Measurements from ENCODE around the gene RHOT1.
"Not testable (repeated sequence)": the region's sequence is repeated elsewhere in the genome, so short reads cannot be mapped to it uniquely, and the experiment has no call there.

Gene RHOT1

DNA sequence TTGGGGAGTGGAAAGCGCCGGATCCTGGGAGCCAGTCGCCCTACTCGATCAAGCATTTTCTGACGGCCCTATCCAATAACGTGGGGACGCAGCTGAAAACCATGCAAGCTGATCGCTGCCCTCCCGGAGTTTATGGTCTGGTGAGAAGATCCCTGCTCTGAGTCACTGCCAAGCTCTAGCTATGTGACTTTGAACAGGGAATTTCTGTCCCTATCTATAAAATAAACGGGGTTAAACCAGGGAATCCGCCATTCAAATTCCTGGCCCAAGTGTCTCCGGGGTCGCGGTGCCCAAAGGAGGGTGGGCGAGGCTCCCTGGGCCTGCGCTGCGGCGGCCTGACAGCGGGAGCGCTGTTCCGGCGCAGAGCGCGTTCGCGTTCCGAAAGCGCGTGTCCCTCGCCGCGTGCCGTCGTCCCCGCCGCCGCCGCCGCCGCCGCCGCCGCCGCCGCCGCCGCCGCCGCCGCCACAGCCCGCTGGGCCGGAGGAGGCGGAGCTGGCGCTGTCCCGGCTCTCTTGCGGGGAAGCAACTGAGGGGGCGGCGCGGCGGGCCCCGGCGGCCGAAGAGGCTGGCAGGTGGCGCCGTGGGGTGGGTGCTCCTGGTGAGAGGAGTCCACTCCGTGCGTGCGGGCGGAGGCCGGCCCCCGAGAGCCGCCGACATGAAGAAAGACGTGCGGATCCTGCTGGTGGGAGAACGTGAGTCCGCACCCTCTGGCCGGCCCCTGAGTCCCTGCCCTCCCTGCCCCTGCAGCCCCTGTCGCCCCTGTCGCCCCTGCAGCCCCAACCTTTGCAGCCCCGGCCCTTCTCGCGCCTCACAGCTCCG is at the start of gene RHOT1:
TSS of gene RHOT1 (plus strand) at position 465 of the 819 bp plus-strand sequence. CDS start at position 656, 191 bp downstream.
- Histone ChIP-seq H3K4me3 (ENCODE audit: insufficient read length, low read depth) (peak within 1 kb of the TSS; percentile 69), H3K36me3 (ENCODE audit: insufficient read depth, insufficient read length, low read length) (no peaks in the 10 kb centered on the region), H3K9me3 (ENCODE audit: insufficient read depth, low read length) (no peaks in the 10 kb centered on the region), H3K9ac (ENCODE audit: insufficient read length, low read depth) (peak within 1 kb of the TSS; percentile 88), H3K4me1 (ENCODE audit: insufficient read depth, insufficient read length) (no peaks in the 10 kb centered on the region), H3K27me3 (ENCODE audit: insufficient read depth, insufficient read length) (no peaks in the 10 kb centered on the region)
- TF ChIP-seq SUZ12 (IDR thresholded peaks at IDR 0.05; ENCODE audit: extremely low read depth, insufficient read depth, insufficient read length): no peak
- TF ChIP-seq ZNF274 (IDR thresholded peaks at IDR 0.05; ENCODE audit: low read depth, low read length): no peak
- DNase-seq (ENCODE audit: low read depth, low spot score): peak; percentile 38

DNA sequence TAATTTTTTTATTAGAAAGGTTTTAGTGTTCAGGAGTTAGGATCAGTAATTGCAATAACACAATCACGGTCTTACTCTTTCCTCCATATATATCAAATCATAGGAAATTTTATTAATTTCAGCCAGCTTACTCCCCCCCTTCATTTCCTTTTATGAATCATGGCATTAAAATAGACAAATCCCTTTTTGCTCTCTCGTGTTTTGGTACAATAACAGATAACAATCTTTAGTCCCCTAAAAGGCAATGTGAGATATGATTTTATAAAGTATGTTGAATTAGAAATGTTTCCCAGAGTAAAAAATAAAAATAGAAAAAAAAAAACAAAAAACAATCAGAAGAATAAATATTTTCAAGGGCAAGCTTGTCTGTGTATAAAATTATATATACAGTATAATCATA is 42.6 kb upstream of the RHOT1 start:
- Histone ChIP-seq H3K27me3 (ENCODE audit: insufficient read depth, insufficient read length) (no peaks in the 10 kb centered on the region), H3K4me3 (ENCODE audit: insufficient read length, low read depth) (no peak overlapping the region), H3K36me3 (ENCODE audit: insufficient read depth, insufficient read length, low read length) (no peaks in the 10 kb centered on the region), H3K9ac (ENCODE audit: insufficient read length, low read depth) (no peak overlapping the region), H3K9me3 (ENCODE audit: insufficient read depth, low read length) (no peaks in the 10 kb centered on the region), H3K4me1 (ENCODE audit: insufficient read depth, insufficient read length) (no peaks in the 10 kb centered on the region)
- TF ChIP-seq SUZ12 (IDR thresholded peaks at IDR 0.05; ENCODE audit: extremely low read depth, insufficient read depth, insufficient read length) (no peak), ZNF274 (IDR thresholded peaks at IDR 0.05; ENCODE audit: low read depth, low read length) (no peak), YY1 (IDR thresholded peaks at IDR 0.05; ENCODE audit: insufficient read depth, insufficient read length) (no peak)
- no peak for DNase-seq (ENCODE audit: low read depth, low spot score)

DNA sequence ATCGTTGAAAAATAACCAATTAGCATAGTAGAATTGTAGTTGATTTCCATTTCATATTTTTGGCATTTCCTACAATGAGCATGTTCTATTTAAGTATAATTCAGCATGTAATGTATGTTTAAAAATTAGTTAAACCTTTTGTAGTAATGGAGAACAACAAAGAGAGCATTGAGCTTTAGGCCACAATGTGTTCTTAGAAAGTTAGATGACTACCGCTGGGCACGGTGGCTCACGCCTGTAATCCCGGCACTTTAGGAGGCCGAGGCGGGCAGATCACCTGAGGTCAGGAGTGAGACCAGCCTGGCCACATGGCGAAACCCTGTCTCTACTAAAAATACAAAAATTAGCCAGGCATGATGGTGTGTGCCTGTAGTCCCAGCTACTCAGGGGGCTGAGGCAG is 42.0 kb upstream of the RHOT1 start:
- DNase-seq (ENCODE audit: low read depth, low spot score); H3K36me3 ChIP-seq (ENCODE audit: insufficient read depth, insufficient read length, low read length); H3K4me3 ChIP-seq (ENCODE audit: insufficient read length, low read depth); H3K9me3 ChIP-seq (ENCODE audit: insufficient read depth, low read length); H3K4me1 ChIP-seq (ENCODE audit: insufficient read depth, insufficient read length); H3K9ac ChIP-seq (ENCODE audit: insufficient read length, low read depth); H3K27me3 ChIP-seq (ENCODE audit: insufficient read depth, insufficient read length): not testable (repeated sequence)

DNA sequence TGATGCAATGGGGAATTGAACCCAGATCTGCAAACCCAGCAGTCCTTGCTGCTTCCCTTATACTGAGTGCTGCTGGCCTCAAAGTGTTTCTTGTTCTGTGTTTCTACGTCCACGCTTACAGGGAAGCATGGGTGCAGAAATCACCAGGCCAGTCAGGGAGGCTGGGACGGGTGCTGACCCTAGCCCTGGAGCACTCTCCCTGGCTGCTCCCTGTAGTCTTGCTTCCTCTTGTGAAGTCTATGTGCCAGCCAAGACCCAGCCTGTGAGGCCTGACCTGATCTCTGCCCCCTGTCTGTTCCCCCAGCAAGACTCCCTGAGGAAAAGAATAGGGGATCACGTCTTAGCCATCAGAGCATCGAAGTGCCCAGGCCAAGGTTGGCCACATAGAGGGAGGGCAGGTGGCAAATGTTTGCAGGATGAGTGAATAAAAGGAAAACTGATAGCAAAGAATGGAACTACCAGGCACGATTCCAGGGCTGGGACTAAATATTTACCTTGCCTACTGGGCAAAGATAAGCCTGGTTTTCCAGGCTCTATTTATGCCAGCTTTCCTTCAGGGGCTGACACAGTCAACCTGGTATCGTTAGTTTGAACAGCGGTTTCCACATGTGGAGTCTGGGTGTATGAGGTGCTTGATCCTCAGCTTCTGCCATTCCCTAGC is 41.2 kb upstream of the RHOT1 start:
- no peak for DNase-seq (ENCODE audit: low read depth, low spot score)
- Histone ChIP-seq H3K9me3 (ENCODE audit: insufficient read depth, low read length) (no peaks in the 10 kb centered on the region), H3K4me1 (ENCODE audit: insufficient read depth, insufficient read length) (no peaks in the 10 kb centered on the region), H3K36me3 (ENCODE audit: insufficient read depth, insufficient read length, low read length) (no peaks in the 10 kb centered on the region), H3K4me3 (ENCODE audit: insufficient read length, low read depth) (no peak overlapping the region), H3K9ac (ENCODE audit: insufficient read length, low read depth) (no peak overlapping the region), H3K27me3 (ENCODE audit: insufficient read depth, insufficient read length) (no peaks in the 10 kb centered on the region)
- TF ChIP-seq YY1 (IDR thresholded peaks at IDR 0.05; ENCODE audit: insufficient read depth, insufficient read length) (no peak), SUZ12 (IDR thresholded peaks at IDR 0.05; ENCODE audit: extremely low read depth, insufficient read depth, insufficient read length) (no peak), ZNF274 (IDR thresholded peaks at IDR 0.05; ENCODE audit: low read depth, low read length) (no peak)

DNA sequence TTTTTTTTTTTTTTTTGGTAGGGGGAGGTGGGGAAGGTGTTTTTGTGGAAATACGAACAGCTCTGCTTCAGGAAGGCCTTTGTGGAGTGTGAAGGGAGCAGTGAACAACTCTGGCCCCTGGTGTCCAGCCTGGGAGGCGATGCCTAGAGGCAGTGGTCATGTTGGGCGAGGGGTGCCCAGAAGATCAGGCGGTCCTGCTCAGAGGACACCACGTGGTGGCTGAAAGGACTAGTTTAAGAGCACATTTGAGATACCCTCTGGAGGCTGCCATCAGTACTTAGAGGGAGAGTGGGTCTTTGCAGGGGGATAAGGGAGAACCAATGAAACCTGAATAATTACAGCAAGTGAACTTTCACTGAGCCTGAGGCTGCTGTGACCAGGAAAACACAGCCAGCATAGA is 40.1 kb upstream of the RHOT1 start:
- no peaks in the 10 kb centered on the region for H3K27me3 ChIP-seq (ENCODE audit: insufficient read depth, insufficient read length)
- DNase-seq (ENCODE audit: low read depth, low spot score): no peak
- TF ChIP-seq SUZ12 (IDR thresholded peaks at IDR 0.05; ENCODE audit: extremely low read depth, insufficient read depth, insufficient read length): no peak
- no peak for TF ChIP-seq ZNF274 (IDR thresholded peaks at IDR 0.05; ENCODE audit: low read depth, low read length)
- no peak for TF ChIP-seq YY1 (IDR thresholded peaks at IDR 0.05; ENCODE audit: insufficient read depth, insufficient read length)
- H3K9me3 ChIP-seq (ENCODE audit: insufficient read depth, low read length): no peaks in the 10 kb centered on the region
- no peaks in the 10 kb centered on the region for H3K4me1 ChIP-seq (ENCODE audit: insufficient read depth, insufficient read length)
- no peak overlapping the region for H3K9ac ChIP-seq (ENCODE audit: insufficient read length, low read depth)
- H3K36me3 ChIP-seq (ENCODE audit: insufficient read depth, insufficient read length, low read length): no peaks in the 10 kb centered on the region
- no peak overlapping the region for H3K4me3 ChIP-seq (ENCODE audit: insufficient read length, low read depth)

DNA sequence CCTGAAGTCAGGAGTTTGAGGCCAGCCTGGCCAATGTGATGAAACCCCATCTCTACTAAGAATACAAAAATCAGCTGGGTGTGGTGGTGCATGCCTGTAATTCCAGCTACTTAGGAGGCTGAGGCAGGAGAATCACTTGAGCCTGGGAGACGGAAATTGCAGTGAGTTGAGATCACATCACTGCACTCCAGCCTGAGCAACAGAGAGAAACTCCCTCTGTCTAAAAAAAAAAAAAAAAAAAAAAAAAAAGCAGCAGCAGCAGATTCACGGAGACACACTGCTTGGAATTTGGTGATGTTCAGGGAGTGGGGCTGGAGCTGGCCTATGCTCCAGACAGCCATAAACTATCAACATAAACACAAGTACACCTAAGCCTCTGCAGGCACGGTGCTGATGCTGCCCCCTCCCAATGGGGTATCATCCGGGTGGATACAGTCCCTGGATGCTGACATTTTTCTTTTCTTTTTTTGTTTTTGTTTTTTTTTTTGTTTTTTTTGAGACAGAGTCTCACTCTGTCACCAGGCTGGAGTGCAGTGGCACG is 39.6 kb upstream of the RHOT1 start:
- H3K36me3 ChIP-seq (ENCODE audit: insufficient read depth, insufficient read length, low read length): no peaks in the 10 kb centered on the region
- H3K9me3 ChIP-seq (ENCODE audit: insufficient read depth, low read length): no peaks in the 10 kb centered on the region
- H3K4me3 ChIP-seq (ENCODE audit: insufficient read length, low read depth): no peak overlapping the region
- H3K27me3 ChIP-seq (ENCODE audit: insufficient read depth, insufficient read length): no peaks in the 10 kb centered on the region
- H3K9ac ChIP-seq (ENCODE audit: insufficient read length, low read depth): no peak overlapping the region
- H3K4me1 ChIP-seq (ENCODE audit: insufficient read depth, insufficient read length): no peaks in the 10 kb centered on the region
- TF ChIP-seq SUZ12 (IDR thresholded peaks at IDR 0.05; ENCODE audit: extremely low read depth, insufficient read depth, insufficient read length): no peak
- no peak for TF ChIP-seq ZNF274 (IDR thresholded peaks at IDR 0.05; ENCODE audit: low read depth, low read length)
- no peak for TF ChIP-seq YY1 (IDR thresholded peaks at IDR 0.05; ENCODE audit: insufficient read depth, insufficient read length)
- no peak for DNase-seq (ENCODE audit: low read depth, low spot score)

DNA sequence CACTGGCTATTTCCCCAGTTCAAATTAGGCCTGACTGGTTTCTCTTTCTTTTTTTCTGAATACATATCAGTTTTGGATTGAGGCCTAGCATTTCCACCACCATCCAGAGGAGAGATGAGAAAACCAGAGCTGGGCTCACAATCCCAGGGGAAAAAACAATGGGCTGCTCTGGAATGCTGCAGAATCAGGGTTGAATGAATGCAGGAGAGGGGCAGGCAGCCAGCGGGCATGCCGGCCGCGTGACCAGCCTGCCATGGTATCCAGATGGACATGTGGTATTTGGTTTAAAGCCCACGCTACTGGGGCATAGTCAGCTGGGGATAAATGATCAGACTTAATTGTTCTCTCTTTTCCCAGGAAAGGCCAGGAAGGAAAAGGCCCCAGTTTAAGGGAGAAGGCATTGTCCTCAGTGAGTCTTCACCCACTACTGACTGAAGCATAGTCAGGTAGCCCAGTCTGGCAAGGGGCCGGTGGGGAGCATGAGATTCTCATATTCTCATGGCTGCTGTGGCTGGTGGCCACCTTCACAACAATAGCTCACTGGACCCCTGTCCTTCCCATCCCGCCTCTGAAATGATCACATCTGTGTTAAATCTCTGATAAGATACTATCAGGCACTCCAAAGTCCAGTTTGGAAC is 38.7 kb upstream of the RHOT1 start:
- no peak overlapping the region for H3K4me3 ChIP-seq (ENCODE audit: insufficient read length, low read depth)
- no peaks in the 10 kb centered on the region for H3K9me3 ChIP-seq (ENCODE audit: insufficient read depth, low read length)
- DNase-seq (ENCODE audit: low read depth, low spot score): no peak
- no peaks in the 10 kb centered on the region for H3K36me3 ChIP-seq (ENCODE audit: insufficient read depth, insufficient read length, low read length)
- no peak overlapping the region for H3K9ac ChIP-seq (ENCODE audit: insufficient read length, low read depth)
- no peaks in the 10 kb centered on the region for H3K27me3 ChIP-seq (ENCODE audit: insufficient read depth, insufficient read length)
- no peaks in the 10 kb centered on the region for H3K4me1 ChIP-seq (ENCODE audit: insufficient read depth, insufficient read length)
- TF ChIP-seq SUZ12 (IDR thresholded peaks at IDR 0.05; ENCODE audit: extremely low read depth, insufficient read depth, insufficient read length): no peak
- no peak for TF ChIP-seq YY1 (IDR thresholded peaks at IDR 0.05; ENCODE audit: insufficient read depth, insufficient read length)
- TF ChIP-seq ZNF274 (IDR thresholded peaks at IDR 0.05; ENCODE audit: low read depth, low read length): no peak

Data from NT2/D1 (cell line).